Fibroblast of villous mesenchyme (primary cell): Measurements from ENCODE around the gene SLC6A3. TPM values are rescaled to one million over a fixed set of nuclear protein-coding genes. Genes with fewer than 3 reads are reported as not detected.

Source experiments
- DNase-seq: peaks from one replicate; pipeline ENCODE4 v3.0.0-alpha.2; 2010; ENCODE audit warnings: low read depth
- H3K4me3 ChIP-seq: 2 replicates; pipeline ENCODE4 v1.5.1; 2011; ENCODE audit warnings: low read depth, mild to moderate bottlenecking, low read length
- CTCF ChIP-seq: IDR thresholded peaks from 2 replicates; pipeline ENCODE4 v1.5.1; 2012; ENCODE audit warnings: low read depth, mild to moderate bottlenecking, low read length; ENCODE audit not compliant: insufficient read depth
- total RNA-seq: library from RNA; depleted of rRNA; stranded (reverse); fragments of >200 nt; gene quantifications from 2 replicates; pipeline ENCODE4 v1.2.3, GENCODE V29; 2012

Gene SLC6A3
- total RNA-seq, 1 donor = not detected

GRCh38 chr5:1405121-1405520, 40.1 kb downstream of the SLC6A3 start:
- no peak for TF ChIP-seq CTCF
- no peak for DNase-seq
- no peak overlapping the region for H3K4me3 ChIP-seq

- TF ChIP-seq CTCF = no peak
- H3K4me3 ChIP-seq = no peak overlapping the region
Measured at GRCh38 chr5:1404062-1404461, 41.2 kb downstream of the SLC6A3 start.

GRCh38 chr5:1402611-1403255, 42.5 kb downstream of the SLC6A3 start:
- H3K4me3 ChIP-seq = no peak overlapping the region

More at GRCh38 chr5:1404062-1404461, 41.2 kb downstream of the SLC6A3 start:
- DNase-seq = no peak

GRCh38 chr5:1401536-1402138, 43.6 kb downstream of the SLC6A3 start:
- H3K4me3 ChIP-seq = no peak overlapping the region
- no peak for TF ChIP-seq CTCF
- no peak for DNase-seq

More at GRCh38 chr5:1402611-1403255, 42.5 kb downstream of the SLC6A3 start:
- DNase-seq = no peak
- no peak for TF ChIP-seq CTCF

GRCh38 chr5:1400936-1401335, 44.3 kb downstream of the SLC6A3 start:
- DNase-seq = no peak
- no peak for TF ChIP-seq CTCF
- no peak overlapping the region for H3K4me3 ChIP-seq

- TF ChIP-seq CTCF = no peak
- DNase-seq = no peak
Measured at GRCh38 chr5:1400211-1400855, 44.9 kb downstream of the SLC6A3 start.

More at GRCh38 chr5:1400211-1400855, 44.9 kb downstream of the SLC6A3 start:
- no peak overlapping the region for H3K4me3 ChIP-seq
